ENCODE data around the gene RRP1B.
A peak's percentile ranks its signal among the peaks of the same experiment; 100 is the strongest.

GRCh38 chr21:43619856-43620255, 39.5 kb upstream of the RRP1B start:
- TF ChIP-seq CTCF (IDR thresholded peaks at IDR 0.05 in 4 of 5, conservative IDR thresholded peaks at IDR 0.05 in 1 of 5) (peak in 1 of 5 experiments; percentile 24), POLR2A (IDR thresholded peaks at IDR 0.05) (no peak)

Measured in gastrocnemius medialis (tissue), 4 donors.